Stimulated activated CD8-positive, alpha-beta memory T cell treated with anti-CD3 and anti-CD28 coated beads, Interleukin-7, amount 100 ng/mL, for 4 hours (primary cell): ENCODE results near the gene AFM.

Source experiments
- DNase-seq, 2 donors: peaks; one replicate each; pipeline ENCODE4 v3.0.0-alpha.2; 2020; ENCODE audit warnings: low read depth in 2 of 2

AFM gene

GRCh38 chr4:73450398-73451004 is 31.0 kb upstream of the AFM start:
- no peak for DNase-seq

GRCh38 chr4:73451404-73451803 is 30.1 kb upstream of the AFM start:
- no peak for DNase-seq

- no peak for DNase-seq
Observed at GRCh38 chr4:73451981-73452747, 29.4 kb upstream of the AFM start.

- no peak for DNase-seq
Observed at GRCh38 chr4:73452953-73453700, 28.4 kb upstream of the AFM start.

GRCh38 chr4:73453701-73454005 is 27.9 kb upstream of the AFM start:
- DNase-seq = no peak

GRCh38 chr4:73454920-73455319 is 26.6 kb upstream of the AFM start:
- DNase-seq = no peak

- DNase-seq = no peak
Observed at GRCh38 chr4:73456177-73457022, 25.1 kb upstream of the AFM start.

- no peak for DNase-seq
Observed at GRCh38 chr4:73458184-73459047, 23.1 kb upstream of the AFM start.

GRCh38 chr4:73459048-73459421 is 22.5 kb upstream of the AFM start:
- DNase-seq = no peak

- DNase-seq = no peak
Observed at GRCh38 chr4:73460913-73461522, 20.5 kb upstream of the AFM start.

- no peak for DNase-seq
Observed at GRCh38 chr4:73468170-73468569, 13.4 kb upstream of the AFM start.

- no peak for DNase-seq
Observed at GRCh38 chr4:73470728-73471127, 10.8 kb upstream of the AFM start.

- no peak for DNase-seq
Observed at GRCh38 chr4:73477176-73477575, 4.4 kb upstream of the AFM start.

GRCh38 chr4:73479323-73479722 is 2.2 kb upstream of the AFM start:
- DNase-seq = no peak

GRCh38 chr4:73485085-73485484 is 3.5 kb downstream of the AFM start:
- no peak for DNase-seq

- no peak for DNase-seq
Observed at GRCh38 chr4:73485596-73485995, 4.1 kb downstream of the AFM start.

- DNase-seq = no peak
Observed at GRCh38 chr4:73486497-73486896, 5.0 kb downstream of the AFM start.

- no peak for DNase-seq
Observed at GRCh38 chr4:73487233-73487632, 5.7 kb downstream of the AFM start.

GRCh38 chr4:73499996-73500765 is 18.6 kb downstream of the AFM start:
- no peak for DNase-seq

GRCh38 chr4:73501664-73502265 is 20.2 kb downstream of the AFM start:
- no peak for DNase-seq
